Adrenal gland (tissue), 5 donors: Measurements from ENCODE around the gene TBC1D25.

Experiments
- POLR2A ChIP-seq, 2 donors: fragments of 450-650 bp; IDR thresholded peaks; one replicate each; pipeline ENCODE4 v1.6.1; 2017; ENCODE audit warnings: antibody characterized with exemption in 2 of 2, mild to moderate bottlenecking in 2 of 2, moderate library complexity in 1 of 2
- TF ChIP-seq, protein P1 (sequence below), 6 experiments: fragments of 450-650 bp in 4 of 6; fragments of 200-600 bp in 2 of 6; sonication (generic) in 1 of 6; IDR thresholded peaks; 1 replicate in 5 of 6; 2 replicates in 1 of 6; pipeline versions ENCODE4 v1.5.1 to v1.8.0; 2016 to 2021; ENCODE audit warnings: antibody characterized with exemption in 6 of 6, mild to moderate bottlenecking in 2 of 6, moderate library complexity in 1 of 6
- donor health status: DM: no; HTN: no; CAD: no.

DNA sequence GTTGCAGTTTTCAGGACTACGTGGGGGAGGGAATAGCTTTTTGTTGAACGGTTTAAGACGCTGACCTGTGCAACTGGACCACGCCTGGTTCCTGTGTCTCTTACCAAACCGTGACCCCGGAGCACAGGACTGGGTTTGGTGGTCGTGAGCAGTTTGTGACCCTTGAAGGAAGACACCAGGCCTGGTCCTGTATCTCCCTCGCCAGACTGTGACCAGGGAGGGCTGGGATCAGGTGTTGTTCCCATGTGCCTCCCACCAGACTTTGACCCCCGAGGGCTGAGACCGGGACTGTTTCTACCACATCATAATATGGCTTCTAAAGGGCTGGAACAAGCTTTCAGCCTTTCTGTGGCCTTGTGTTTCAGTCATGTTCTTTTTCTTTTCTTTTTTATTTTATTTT, 17.2 kb upstream of the TBC1D25 start:
- no peak for TF ChIP-seq POLR2A (IDR thresholded peaks at IDR 0.05)
- TF ChIP-seq, protein P1, sequence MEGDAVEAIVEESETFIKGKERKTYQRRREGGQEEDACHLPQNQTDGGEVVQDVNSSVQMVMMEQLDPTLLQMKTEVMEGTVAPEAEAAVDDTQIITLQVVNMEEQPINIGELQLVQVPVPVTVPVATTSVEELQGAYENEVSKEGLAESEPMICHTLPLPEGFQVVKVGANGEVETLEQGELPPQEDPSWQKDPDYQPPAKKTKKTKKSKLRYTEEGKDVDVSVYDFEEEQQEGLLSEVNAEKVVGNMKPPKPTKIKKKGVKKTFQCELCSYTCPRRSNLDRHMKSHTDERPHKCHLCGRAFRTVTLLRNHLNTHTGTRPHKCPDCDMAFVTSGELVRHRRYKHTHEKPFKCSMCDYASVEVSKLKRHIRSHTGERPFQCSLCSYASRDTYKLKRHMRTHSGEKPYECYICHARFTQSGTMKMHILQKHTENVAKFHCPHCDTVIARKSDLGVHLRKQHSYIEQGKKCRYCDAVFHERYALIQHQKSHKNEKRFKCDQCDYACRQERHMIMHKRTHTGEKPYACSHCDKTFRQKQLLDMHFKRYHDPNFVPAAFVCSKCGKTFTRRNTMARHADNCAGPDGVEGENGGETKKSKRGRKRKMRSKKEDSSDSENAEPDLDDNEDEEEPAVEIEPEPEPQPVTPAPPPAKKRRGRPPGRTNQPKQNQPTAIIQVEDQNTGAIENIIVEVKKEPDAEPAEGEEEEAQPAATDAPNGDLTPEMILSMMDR (IDR thresholded peaks at IDR 0.05) = no peak
